NCI-H226 (cell line): ENCODE results near the gene GPR39.
A peak's percentile ranks its signal among the peaks of the same experiment; 100 is the strongest.
"Not testable (repeated sequence)": the region's sequence is repeated elsewhere in the genome, so short reads cannot be mapped to it uniquely, and the experiment has no call there.

ENCODE experiments used
- DNase-seq: peaks from one replicate; pipeline ENCODE4 v3.0.0-alpha.2; 2015

Gene GPR39

GRCh38 chr2:132416723-132417395 is at the start of gene GPR39:
TSS of gene GPR39 (plus strand) at chr2:132416805.
- DNase-seq, result no peak

- no peak for DNase-seq
Observed at GRCh38 chr2:132368191-132368590, 48.4 kb upstream of the GPR39 start.

GRCh38 chr2:132372276-132372675 is 44.3 kb upstream of the GPR39 start:
- DNase-seq, result no peak

GRCh38 chr2:132373391-132374135 is 43.0 kb upstream of the GPR39 start:
- DNase-seq, result no peak

GRCh38 chr2:132374151-132374550 is 42.5 kb upstream of the GPR39 start:
- no peak for DNase-seq

- no peak for DNase-seq
Observed at GRCh38 chr2:132374551-132374950, 42.1 kb upstream of the GPR39 start.

- DNase-seq, result no peak
Observed at GRCh38 chr2:132374961-132375360, 41.6 kb upstream of the GPR39 start.

GRCh38 chr2:132381376-132381775 is 35.2 kb upstream of the GPR39 start:
- DNase-seq, result no peak

- DNase-seq, result no peak
Observed at GRCh38 chr2:132383956-132384355, 32.6 kb upstream of the GPR39 start.

- DNase-seq, result no peak
Observed at GRCh38 chr2:132384491-132385151, 32.0 kb upstream of the GPR39 start.

- DNase-seq, result no peak
Observed at GRCh38 chr2:132387126-132387525, 29.5 kb upstream of the GPR39 start.

GRCh38 chr2:132390076-132390475 is 26.5 kb upstream of the GPR39 start:
- no peak for DNase-seq

- no peak for DNase-seq
Observed at GRCh38 chr2:132391378-132391777, 25.2 kb upstream of the GPR39 start.

- no peak for DNase-seq
Observed at GRCh38 chr2:132392221-132392620, 24.4 kb upstream of the GPR39 start.

GRCh38 chr2:132392879-132393278 is 23.7 kb upstream of the GPR39 start:
- DNase-seq, result no peak

- DNase-seq, result not testable (repeated sequence)
Observed at GRCh38 chr2:132397042-132397441, 19.6 kb upstream of the GPR39 start.

GRCh38 chr2:132400169-132400900 is 16.3 kb upstream of the GPR39 start:
- peak; percentile 20 for DNase-seq

GRCh38 chr2:132400901-132401240 is 15.7 kb upstream of the GPR39 start:
- DNase-seq, result no peak

- DNase-seq, result no peak
Observed at GRCh38 chr2:132401326-132401725, 15.3 kb upstream of the GPR39 start.

- DNase-seq, result no peak
Observed at GRCh38 chr2:132403146-132403545, 13.5 kb upstream of the GPR39 start.

- DNase-seq, result no peak
Observed at GRCh38 chr2:132404056-132404455, 12.5 kb upstream of the GPR39 start.

GRCh38 chr2:132407784-132408183 is 8.8 kb upstream of the GPR39 start:
- no peak for DNase-seq

GRCh38 chr2:132412021-132412420 is 4.6 kb upstream of the GPR39 start:
- DNase-seq, result no peak
